Dermis microvascular lymphatic vessel endothelial cell (primary cell): ENCODE measurements around the gene APOBEC4. TPM values are rescaled to one million over a fixed set of nuclear protein-coding genes. Genes with fewer than 3 reads are reported as not detected.
A peak's percentile ranks its signal among the peaks of the same experiment; 100 is the strongest.

Source experiments
- DNase-seq, 2 donors: peaks; one replicate each; pipeline versions ENCODE4 v3.0.0 to v3.0.0-alpha.2; 2010; ENCODE audit warnings: low read depth in 2 of 2
- total RNA-seq: library from RNA; depleted of rRNA; stranded (reverse); fragments of >200 nt; gene quantifications from 2 replicates; pipeline ENCODE4 v1.2.1, GENCODE V29; 2014

APOBEC4 gene
- total RNA-seq, 1 donor from 2014 or later: not detected

- no peak for DNase-seq
These were observed 22.3 kb upstream of the APOBEC4 start for GRCh38 chr1:183675381-183675780.

DNA sequence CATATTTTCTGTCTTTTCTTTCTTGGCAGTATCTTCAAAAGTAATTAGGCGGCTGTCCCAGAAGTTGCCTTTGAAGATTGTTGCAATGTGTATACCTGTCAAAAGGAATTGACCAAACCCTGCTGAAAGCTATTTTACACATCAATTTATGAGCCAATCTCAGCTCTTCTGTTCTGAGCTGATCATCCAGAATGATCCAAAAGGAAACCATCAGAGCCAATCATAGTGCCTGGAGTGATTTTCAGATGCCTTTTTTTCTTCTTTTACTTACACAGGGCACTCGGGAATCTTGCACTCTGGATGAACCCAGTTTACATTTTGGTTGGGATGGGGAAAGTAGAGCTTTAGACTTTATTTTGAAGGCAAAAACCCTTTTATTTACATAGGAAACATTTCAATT lies 21.8 kb upstream of the APOBEC4 start:
- no peak for DNase-seq

GRCh38 chr1:183674339-183674738 lies 21.2 kb upstream of the APOBEC4 start:
- no peak for DNase-seq

DNA sequence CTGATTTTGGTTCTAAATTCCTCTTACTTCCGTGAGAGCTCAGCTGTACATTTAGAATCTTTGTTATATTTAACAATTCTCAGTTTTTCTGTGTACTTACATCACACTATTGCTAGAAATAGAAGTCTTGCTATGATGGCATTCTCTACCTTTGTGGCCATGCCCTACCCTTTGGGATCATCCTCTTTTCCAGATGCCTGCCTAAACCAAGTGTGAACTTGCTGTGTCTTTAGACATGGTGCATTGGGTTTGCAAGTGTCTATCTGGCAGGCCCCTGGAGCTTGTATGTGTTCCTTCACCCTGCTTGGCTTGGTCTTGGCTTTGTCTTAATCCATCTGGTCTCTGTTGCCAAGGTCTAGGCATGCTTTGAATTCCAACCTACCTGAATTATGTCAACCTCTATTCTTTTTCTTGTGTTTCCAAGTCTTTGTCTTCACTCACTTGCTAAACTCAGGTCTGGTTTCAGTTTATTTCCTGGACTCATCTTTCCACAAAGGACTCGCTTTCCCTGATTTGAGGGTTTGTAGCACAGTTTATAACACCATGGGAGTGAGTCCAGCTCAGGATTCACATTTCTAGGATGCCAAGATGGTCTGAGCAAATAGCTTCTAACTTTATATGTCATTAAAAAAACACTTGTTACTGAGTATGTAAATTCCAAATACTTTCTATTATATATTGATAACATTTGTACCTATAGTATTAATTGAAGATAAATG lies 20.6 kb upstream of the APOBEC4 start:
- no peak for DNase-seq

- DNase-seq: no peak
These were observed 17.1 kb upstream of the APOBEC4 start for GRCh38 chr1:183670169-183670568.

- no peak for DNase-seq
These were observed 3.2 kb upstream of the APOBEC4 start for GRCh38 chr1:183656355-183656754.

- peak; percentile 64 to 79 for DNase-seq
These were observed 2.5 kb upstream of the APOBEC4 start for GRCh38 chr1:183655562-183656075.

- DNase-seq: no peak
These were observed 1.6 kb upstream of the APOBEC4 start for GRCh38 chr1:183654706-183655105.

- no peak for DNase-seq
These were observed 848 bp upstream of the APOBEC4 start for GRCh38 chr1:183653876-183654451.

GRCh38 chr1:183653462-183653794 lies 312 bp upstream of the APOBEC4 start:
- DNase-seq: no peak

DNA sequence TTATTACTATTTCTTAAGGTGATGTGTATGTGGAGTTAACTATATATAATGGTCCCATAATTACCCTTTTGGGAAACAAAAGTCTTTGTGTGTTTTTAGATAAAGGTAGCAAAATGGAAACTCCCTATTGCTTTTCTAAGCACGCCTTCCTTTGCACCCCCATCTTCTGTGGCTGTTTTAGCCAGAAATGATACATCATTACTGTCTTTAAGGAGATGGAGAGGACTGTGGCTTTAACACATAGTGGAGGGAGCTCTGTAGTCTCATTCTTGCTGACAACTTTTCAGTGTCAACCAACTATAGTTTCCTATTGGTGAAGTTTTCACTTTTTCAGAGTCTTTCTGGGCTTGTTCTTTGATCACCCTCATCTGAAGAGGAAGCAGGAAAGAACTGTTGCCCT lies 1.0 kb downstream of the APOBEC4 start:
- DNase-seq: no peak

DNA sequence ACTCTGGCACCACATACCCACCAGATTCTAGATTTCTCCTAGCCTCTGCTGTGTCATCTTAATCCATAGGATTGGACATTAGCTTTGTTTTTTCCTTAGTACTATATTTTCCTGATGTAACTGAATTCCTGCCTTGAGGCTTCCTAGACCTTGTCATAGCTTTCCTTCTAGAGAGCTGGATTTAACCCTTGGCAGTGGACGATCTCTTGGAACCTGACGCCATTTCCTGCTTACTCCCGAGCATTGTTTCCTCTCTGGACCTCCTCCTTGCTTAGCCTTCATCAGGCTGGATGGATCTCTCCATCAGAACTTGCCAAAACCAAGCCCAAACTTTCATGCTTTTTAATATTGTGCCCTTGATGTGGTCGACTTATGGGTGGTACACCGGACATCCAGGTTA lies 1.5 kb downstream of the APOBEC4 start:
- no peak for DNase-seq

GRCh38 chr1:183648042-183648441 lies 5.1 kb downstream of the APOBEC4 start:
- no peak for DNase-seq

GRCh38 chr1:183646776-183647175 lies 6.3 kb downstream of the APOBEC4 start:
- no peak for DNase-seq

DNA sequence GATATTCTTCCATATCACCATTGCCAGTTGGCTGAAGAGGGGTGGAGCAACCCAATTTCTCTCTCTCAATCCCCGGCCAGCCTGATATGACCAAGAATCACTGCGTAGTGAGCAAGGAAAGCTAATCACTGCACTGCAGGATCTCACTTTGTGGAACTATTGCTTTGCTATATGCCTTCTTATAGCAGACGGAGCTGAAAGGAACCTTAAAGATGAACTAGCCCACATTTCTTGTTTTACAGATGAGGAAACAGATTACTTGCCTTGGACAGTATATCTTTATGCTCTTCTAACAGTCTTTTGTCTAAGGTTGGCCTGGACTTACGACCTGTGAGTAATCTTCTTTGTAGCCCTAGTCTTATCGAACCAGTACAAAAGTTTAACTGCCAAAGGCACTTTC lies 7.6 kb downstream of the APOBEC4 start:
- no peak for DNase-seq

- no peak for DNase-seq
These were observed 10.9 kb downstream of the APOBEC4 start for GRCh38 chr1:183642166-183642565.

DNA sequence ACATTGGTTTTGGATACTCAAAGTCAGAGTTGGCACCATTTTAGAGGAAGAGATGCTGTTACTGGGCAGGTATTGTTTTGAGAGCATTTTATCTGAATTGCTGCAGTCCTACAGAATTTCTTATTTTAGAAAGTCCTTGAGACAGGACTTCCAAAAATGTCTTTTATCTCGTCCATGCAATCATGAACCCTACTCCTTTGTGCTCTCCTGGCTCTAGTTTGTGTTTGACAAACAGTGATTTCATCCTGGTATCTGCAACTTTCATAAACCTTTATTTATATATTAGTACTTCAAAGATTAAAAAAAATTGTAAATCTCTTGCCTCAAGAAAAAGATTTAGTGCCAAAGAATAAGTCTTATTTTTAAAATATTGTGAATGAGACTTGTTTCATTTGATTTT lies 12.9 kb downstream of the APOBEC4 start:
- DNase-seq: no peak

GRCh38 chr1:183638649-183639387 lies 14.3 kb downstream of the APOBEC4 start:
- DNase-seq: no peak

GRCh38 chr1:183636783-183637182 lies 16.3 kb downstream of the APOBEC4 start:
- DNase-seq: no peak

- DNase-seq: no peak
These were observed 16.8 kb downstream of the APOBEC4 start for GRCh38 chr1:183636334-183636682.

DNA sequence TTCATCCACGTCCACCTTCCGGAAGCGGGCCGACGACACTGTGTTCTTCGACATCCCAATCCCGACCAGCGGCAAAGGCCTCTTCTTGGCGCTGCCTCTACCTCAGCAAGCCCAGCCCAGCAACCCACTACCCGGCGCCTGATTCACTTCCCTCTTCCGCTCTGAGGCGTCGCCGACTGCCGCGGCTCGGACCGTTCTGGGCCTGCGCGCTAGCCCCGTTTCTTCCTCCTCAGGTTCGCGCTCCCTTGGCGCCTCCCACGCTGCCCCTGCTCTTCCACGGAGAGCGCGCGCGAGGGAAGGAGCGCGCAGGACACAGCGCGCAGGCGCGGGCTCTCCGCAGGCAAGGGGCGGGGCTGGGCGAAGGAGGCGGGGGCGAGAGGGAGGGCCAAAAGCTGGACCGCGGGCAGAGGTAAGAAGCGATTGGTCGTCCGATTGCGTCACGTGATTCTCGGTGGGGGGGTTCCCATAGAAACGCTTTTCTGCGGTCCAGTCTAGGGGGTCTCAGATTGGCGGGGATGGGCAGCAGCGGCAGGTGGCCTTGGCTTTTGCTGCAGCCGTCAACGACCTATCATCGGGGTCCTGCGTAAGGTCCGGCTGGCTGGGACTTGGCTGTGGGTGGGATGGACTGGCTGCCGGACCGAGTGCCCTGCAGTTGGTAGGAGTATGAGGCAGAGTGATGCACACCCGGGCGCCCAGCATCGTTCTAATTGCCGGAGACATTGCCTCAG lies 17.3 kb downstream of the APOBEC4 start, which contains the start of gene ARPC5:
Gene ARPC5 (minus strand): TSS at position 178 of the 728 bp plus-strand sequence. CDS start 124 bp downstream, at position 54.
- DNase-seq: peak; percentile 93 to 99

- DNase-seq: peak in 1 of 2 donors; percentile 29
These were observed 18.0 kb downstream of the APOBEC4 start for GRCh38 chr1:183635099-183635605.
